Measurements from ENCODE around the gene TNRC6C. TPM values are rescaled to one million over a fixed set of nuclear protein-coding genes. Genes with fewer than 3 reads are reported as not detected.
A peak's percentile ranks its signal among the peaks of the same experiment; 100 is the strongest.

Gene TNRC6C
- total and polyA plus RNA-seq, 2 of the 13 experiments (the other 11 are each of a cell fraction or from before 2014, with no cell fraction given): 0.66 to 4.9 TPM

GRCh38 chr17:78137392-78138203 lies 179.1 kb downstream of the TNRC6C start (continued):
- TF ChIP-seq SMC3 (IDR thresholded peaks at IDR 0.05; ENCODE audit: low read length) (0 out of 2 replicates have a peak, but pooled peaks have one; percentile 23), PCBP1 (IDR thresholded peaks at IDR 0.05; ENCODE audit: borderline replicate concordance, low read depth, low read length) (no peak), TBX3 (IDR thresholded peaks at IDR 0.05; ENCODE audit: borderline replicate concordance) (no peak), ATF1 (CRISPR knock-in tag; IDR thresholded peaks at IDR 0.05) (no peak), ARID4A (CRISPR knock-in tag; IDR thresholded peaks at IDR 0.05; ENCODE audit: borderline replicate concordance) (peak; percentile 12; the same call in 1 of the 2 replicates), PHB2 (IDR thresholded peaks at IDR 0.05; ENCODE audit: partially characterized antibody) (no peak), ZNF20 (CRISPR knock-in tag; IDR thresholded peaks at IDR 0.05) (peak; percentile 93; the same call in 1 of the 2 replicates), FIP1L1 (IDR thresholded peaks at IDR 0.05; ENCODE audit: borderline replicate concordance, insufficient read depth, low read depth, low read length) (no peak), ZNF615 (CRISPR knock-in tag; IDR thresholded peaks at IDR 0.05; ENCODE audit: borderline replicate concordance) (no peak), ZHX2 (IDR thresholded peaks at IDR 0.05; ENCODE audit: low read depth) (no peak), ZHX2 (CRISPR knock-in tag; IDR thresholded peaks at IDR 0.05; ENCODE audit: borderline replicate concordance) (no peak), ZNF784 (CRISPR knock-in tag; IDR thresholded peaks at IDR 0.05; ENCODE audit: borderline replicate concordance) (0 out of 2 replicates have a peak, but pooled peaks have one; percentile 3), TGIF2 (CRISPR knock-in tag; IDR thresholded peaks at IDR 0.05) (no peak), BCLAF1 (IDR thresholded peaks at IDR 0.05) (no peak)
